Calu3 (cell line): ENCODE results near the gene WDR91. TPM values are rescaled to one million over a fixed set of nuclear protein-coding genes. Genes with fewer than 3 reads are reported as not detected.
"Not testable (repeated sequence)": the region's sequence is repeated elsewhere in the genome, so short reads cannot be mapped to it uniquely, and the experiment has no call there.

Experiments used
- BruUV-seq: library from RNA; stranded (reverse); fragments of 400-500 nt; replicated peaks from 2 replicates; lab custom pipeline; 2021; lab: Mats Ljungman, UMichigan
- CTCF ChIA-PET: fragments of 300-600 bp; sonication (Branson Sonifier 250); formaldehyde crosslinking; loops from one replicate; lab custom pipeline; 2022; ENCODE audit warnings: antibody characterized with exemption; lab: Charles Lee
- DNase-seq: peaks from one replicate; pipeline ENCODE4 v3.0.0; 2022
- H3K27ac Mint-ChIP-seq: one replicate; pipeline ENCODE4 v1.8.0; 2022; ENCODE audit warnings: mixed read lengths; ENCODE audit not compliant: unreplicated experiment
- H3K27me3 Mint-ChIP-seq: one replicate; pipeline ENCODE4 v1.8.0; 2022; ENCODE audit warnings: mixed read lengths; ENCODE audit not compliant: unreplicated experiment
- H3K36me3 Mint-ChIP-seq: one replicate; pipeline ENCODE4 v1.8.0; 2022; ENCODE audit warnings: mild to moderate bottlenecking, moderate library complexity, mixed read lengths; ENCODE audit not compliant: insufficient read depth, unreplicated experiment
- H3K4me1 Mint-ChIP-seq: one replicate; pipeline ENCODE4 v1.8.0; 2022; ENCODE audit warnings: mild to moderate bottlenecking, low read depth, mixed read lengths; ENCODE audit not compliant: unreplicated experiment
- H3K4me3 Mint-ChIP-seq: one replicate; pipeline ENCODE4 v1.8.0; 2022; ENCODE audit warnings: mild to moderate bottlenecking, low read depth, moderate library complexity, mixed read lengths; ENCODE audit not compliant: unreplicated experiment
- H3K9me3 Mint-ChIP-seq: one replicate; pipeline ENCODE4 v1.8.0; 2022; ENCODE audit warnings: low read depth, mixed read lengths; ENCODE audit not compliant: unreplicated experiment
- CTCF ChIP-seq: fragments of 200-600 bp; IDR thresholded peaks from one replicate; pipeline ENCODE4 v1.8.0; 2022; ENCODE audit warnings: antibody characterized with exemption; ENCODE audit not compliant: unreplicated experiment
- intact Hi-C: fragments of 100-400 bp; cut with micrococcal nuclease; formaldehyde crosslinking; loops from one replicate; pipeline ENCODE4 v1.10.0; 2022; ENCODE audit not compliant: unreplicated experiment
- total RNA-seq: library from RNA; stranded (reverse); gene quantifications from 2 replicates; pipeline ENCODE4 v1.2.3, GENCODE V29; 2022

Gene WDR91
- total RNA-seq, 1 experiment from 2014 or later, result 24.3 TPM

DNA sequence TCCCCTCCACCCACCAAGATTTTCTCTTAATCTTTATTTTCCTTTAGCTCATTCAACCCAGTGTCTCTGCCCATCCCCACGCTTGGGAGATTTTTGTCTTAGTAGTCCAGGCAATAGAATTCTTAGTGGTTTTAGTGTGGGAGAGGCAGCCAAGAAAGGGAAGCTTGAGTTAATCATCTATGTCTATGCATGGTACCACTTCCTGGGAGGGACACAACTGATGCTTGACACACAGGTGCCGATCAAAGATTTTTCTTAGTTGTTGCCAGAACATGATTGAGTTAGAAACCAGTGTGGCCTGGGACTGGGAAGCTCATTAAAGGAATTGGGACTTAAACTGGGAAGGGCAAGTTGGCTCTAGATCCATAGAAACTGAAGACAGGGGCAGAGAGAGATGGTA, 25.4 kb upstream of the WDR91 start:
- no peak for TF ChIP-seq CTCF
- Mint-ChIP-seq H3K4me3 (no peak overlapping the region), H3K27ac (no peak overlapping the region), H3K27me3 (peaks cover 9% of the 10 kb centered on the region), H3K9me3 (no peaks in the 10 kb centered on the region), H3K36me3 (no peaks in the 10 kb centered on the region), H3K4me1 (peaks cover 14% of the 10 kb centered on the region)
- intact Hi-C loops, result no loop called here
- CTCF ChIA-PET, result interaction anchor here (0.5 kb wide), 1 partner anchor 266 kb away, joined by 3 read pairs; no protein-coding TSS in a partner anchor
- DNase-seq, result no peak
- no TSS peak for BruUV-seq

DNA sequence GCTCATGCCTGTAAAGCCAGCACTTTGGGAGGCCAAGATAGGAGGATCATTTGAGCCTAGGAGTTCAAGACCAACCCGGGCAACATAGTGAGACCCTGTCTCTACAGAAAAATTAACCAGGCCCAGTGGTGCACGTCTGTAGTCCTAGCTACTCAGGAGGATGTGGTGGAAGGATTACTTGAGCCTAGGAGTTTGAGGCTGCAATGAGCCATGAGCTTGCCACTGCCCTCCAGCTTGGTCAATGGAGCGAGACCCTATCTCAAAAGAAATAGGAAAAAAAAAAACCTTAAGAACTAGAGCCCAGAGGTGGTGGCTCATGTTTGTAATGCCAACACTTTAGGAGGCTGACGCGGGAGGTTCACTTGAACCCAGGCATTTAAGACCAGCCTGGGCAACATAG, 24.5 kb upstream of the WDR91 start:
- H3K4me3 Mint-ChIP-seq, result no peak overlapping the region
- intact Hi-C loops, result no loop called here
- BruUV-seq, result no TSS peak
- no peaks in the 10 kb centered on the region for H3K9me3 Mint-ChIP-seq
- no peak for DNase-seq
- no peak for TF ChIP-seq CTCF
- H3K27me3 Mint-ChIP-seq, result no peaks in the 10 kb centered on the region
- peaks cover 14% of the 10 kb centered on the region for H3K4me1 Mint-ChIP-seq
- no peak overlapping the region for H3K27ac Mint-ChIP-seq
- CTCF ChIA-PET, result interaction anchor here (0.5 to 0.7 kb wide), 2 partner anchors 33 to 45 kb away, joined by 3 to 4 read pairs; no protein-coding TSS in a partner anchor
- H3K36me3 Mint-ChIP-seq, result no peaks in the 10 kb centered on the region

GRCh38 chr7:135234727-135235126, 23.4 kb upstream of the WDR91 start:
- no peaks in the 10 kb centered on the region for H3K36me3 Mint-ChIP-seq

GRCh38 chr7:135234095-135234494, 22.8 kb upstream of the WDR91 start:
- DNase-seq, H3K9me3 Mint-ChIP-seq, intact Hi-C loops, BruUV-seq, CTCF ChIA-PET, H3K27ac Mint-ChIP-seq, H3K27me3 Mint-ChIP-seq, H3K4me3 Mint-ChIP-seq, H3K36me3 Mint-ChIP-seq: not testable (repeated sequence)
- H3K4me1 Mint-ChIP-seq, result peaks cover 14% of the 10 kb centered on the region

More at GRCh38 chr7:135234727-135235126, 23.4 kb upstream of the WDR91 start:
- DNase-seq, result no peak
- Mint-ChIP-seq H3K4me3 (no peak overlapping the region), H3K27ac (no peak overlapping the region), H3K4me1 (peaks cover 14% of the 10 kb centered on the region), H3K27me3 (no peaks in the 10 kb centered on the region), H3K9me3 (no peaks in the 10 kb centered on the region)
- CTCF ChIA-PET, result no interaction called here
- no TSS peak for BruUV-seq
- intact Hi-C loops, result no loop called here
- no peak for TF ChIP-seq CTCF

GRCh38 chr7:135233570-135233969, 22.2 kb upstream of the WDR91 start, which contains the start of gene STRA8:
TSS of gene STRA8 (plus strand) at chr7:135233838. CDS start at chr7:135240525, 6,687 bp downstream.
- peaks cover 14% of the 10 kb centered on the region for H3K4me1 Mint-ChIP-seq
- no peaks in the 10 kb centered on the region for H3K27me3 Mint-ChIP-seq
- H3K4me3 Mint-ChIP-seq, result no peak within 1 kb of the TSS
- CTCF ChIA-PET, result no interaction called here
- no peaks in the 10 kb centered on the region for H3K36me3 Mint-ChIP-seq
- intact Hi-C loops, result no loop called here
- no TSS peak for BruUV-seq
- TF ChIP-seq CTCF, result no peak
- no peak for DNase-seq
- no peaks in the 10 kb centered on the region for H3K9me3 Mint-ChIP-seq
- H3K27ac Mint-ChIP-seq, result no peak within 1 kb of the TSS
